Measurements from ENCODE around the gene EPAS1. TPM values are rescaled to one million over a fixed set of nuclear protein-coding genes. Genes with fewer than 3 reads are reported as not detected.

EPAS1 gene
- total RNA-seq, 1 experiment from 2014 or later, result 8.5 TPM

DNA sequence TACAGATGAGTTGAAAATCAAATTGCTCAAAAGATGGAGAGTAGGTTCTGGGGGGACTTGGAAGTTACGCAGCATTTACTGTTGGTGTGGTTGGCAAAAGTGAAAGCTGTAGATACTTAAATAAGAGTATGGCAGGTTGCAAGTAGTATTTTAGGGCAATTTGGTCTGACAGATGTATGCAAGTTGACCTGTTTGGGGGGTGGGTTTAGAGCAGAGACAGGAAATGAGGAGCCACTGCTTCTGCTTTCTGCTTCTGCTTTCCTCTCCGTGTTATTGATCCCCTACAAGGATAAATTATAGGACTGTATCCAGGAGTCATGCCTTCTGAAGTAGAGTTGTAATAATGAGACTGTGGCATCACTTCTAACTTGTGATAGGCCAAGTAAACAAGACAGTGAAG lies 71.2 kb downstream of the EPAS1 start:
- ChIA-PET CTCF (interaction anchor here (4.3 kb wide), 1 partner anchor 306 kb away, joined by 41 read pairs; no protein-coding TSS in a partner anchor), POLR2A (no interaction called here)
- Mint-ChIP-seq H3K4me3 (no peak overlapping the region), H3K27me3 (ENCODE audit: low read depth) (no peaks in the 10 kb centered on the region; the same call in 1 of the 2 replicates), H3K27ac (no peak overlapping the region), H3K9me3 (peaks cover 11% of the 10 kb centered on the region), H3K4me1 (no peaks in the 10 kb centered on the region), H3K36me3 (peaks cover 6% of the 10 kb centered on the region; the same call in 1 of the 2 replicates)
- TF ChIP-seq, protein P1, sequence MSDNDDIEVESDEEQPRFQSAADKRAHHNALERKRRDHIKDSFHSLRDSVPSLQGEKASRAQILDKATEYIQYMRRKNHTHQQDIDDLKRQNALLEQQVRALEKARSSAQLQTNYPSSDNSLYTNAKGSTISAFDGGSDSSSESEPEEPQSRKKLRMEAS (CRISPR knock-in tag; IDR thresholded peaks at IDR 0.05), result no peak
- no peak for TF ChIP-seq OVOL2 (CRISPR knock-in tag; IDR thresholded peaks at IDR 0.05; ENCODE audit: borderline replicate concordance)
- no peak for TF ChIP-seq ZNF671 (CRISPR knock-in tag; IDR thresholded peaks at IDR 0.05)
- TF ChIP-seq TEAD4 (CRISPR knock-in tag; IDR thresholded peaks at IDR 0.05), result no peak
- TF ChIP-seq, protein P2, sequence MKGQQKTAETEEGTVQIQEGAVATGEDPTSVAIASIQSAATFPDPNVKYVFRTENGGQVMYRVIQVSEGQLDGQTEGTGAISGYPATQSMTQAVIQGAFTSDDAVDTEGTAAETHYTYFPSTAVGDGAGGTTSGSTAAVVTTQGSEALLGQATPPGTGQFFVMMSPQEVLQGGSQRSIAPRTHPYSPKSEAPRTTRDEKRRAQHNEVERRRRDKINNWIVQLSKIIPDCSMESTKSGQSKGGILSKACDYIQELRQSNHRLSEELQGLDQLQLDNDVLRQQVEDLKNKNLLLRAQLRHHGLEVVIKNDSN (CRISPR knock-in tag; IDR thresholded peaks at IDR 0.05), result no peak
- TF ChIP-seq, protein P3, sequence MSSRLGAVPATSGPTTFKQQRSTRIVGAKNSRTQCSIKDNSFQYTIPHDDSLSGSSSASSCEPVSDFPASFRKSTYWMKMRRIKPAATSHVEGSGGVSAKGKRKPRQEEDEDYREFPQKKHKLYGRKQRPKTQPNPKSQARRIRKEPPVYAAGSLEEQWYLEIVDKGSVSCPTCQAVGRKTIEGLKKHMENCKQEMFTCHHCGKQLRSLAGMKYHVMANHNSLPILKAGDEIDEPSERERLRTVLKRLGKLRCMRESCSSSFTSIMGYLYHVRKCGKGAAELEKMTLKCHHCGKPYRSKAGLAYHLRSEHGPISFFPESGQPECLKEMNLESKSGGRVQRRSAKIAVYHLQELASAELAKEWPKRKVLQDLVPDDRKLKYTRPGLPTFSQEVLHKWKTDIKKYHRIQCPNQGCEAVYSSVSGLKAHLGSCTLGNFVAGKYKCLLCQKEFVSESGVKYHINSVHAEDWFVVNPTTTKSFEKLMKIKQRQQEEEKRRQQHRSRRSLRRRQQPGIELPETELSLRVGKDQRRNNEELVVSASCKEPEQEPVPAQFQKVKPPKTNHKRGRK (CRISPR knock-in tag; IDR thresholded peaks at IDR 0.05; ENCODE audit: borderline replicate concordance), result no peak
- TF ChIP-seq, protein P4, sequence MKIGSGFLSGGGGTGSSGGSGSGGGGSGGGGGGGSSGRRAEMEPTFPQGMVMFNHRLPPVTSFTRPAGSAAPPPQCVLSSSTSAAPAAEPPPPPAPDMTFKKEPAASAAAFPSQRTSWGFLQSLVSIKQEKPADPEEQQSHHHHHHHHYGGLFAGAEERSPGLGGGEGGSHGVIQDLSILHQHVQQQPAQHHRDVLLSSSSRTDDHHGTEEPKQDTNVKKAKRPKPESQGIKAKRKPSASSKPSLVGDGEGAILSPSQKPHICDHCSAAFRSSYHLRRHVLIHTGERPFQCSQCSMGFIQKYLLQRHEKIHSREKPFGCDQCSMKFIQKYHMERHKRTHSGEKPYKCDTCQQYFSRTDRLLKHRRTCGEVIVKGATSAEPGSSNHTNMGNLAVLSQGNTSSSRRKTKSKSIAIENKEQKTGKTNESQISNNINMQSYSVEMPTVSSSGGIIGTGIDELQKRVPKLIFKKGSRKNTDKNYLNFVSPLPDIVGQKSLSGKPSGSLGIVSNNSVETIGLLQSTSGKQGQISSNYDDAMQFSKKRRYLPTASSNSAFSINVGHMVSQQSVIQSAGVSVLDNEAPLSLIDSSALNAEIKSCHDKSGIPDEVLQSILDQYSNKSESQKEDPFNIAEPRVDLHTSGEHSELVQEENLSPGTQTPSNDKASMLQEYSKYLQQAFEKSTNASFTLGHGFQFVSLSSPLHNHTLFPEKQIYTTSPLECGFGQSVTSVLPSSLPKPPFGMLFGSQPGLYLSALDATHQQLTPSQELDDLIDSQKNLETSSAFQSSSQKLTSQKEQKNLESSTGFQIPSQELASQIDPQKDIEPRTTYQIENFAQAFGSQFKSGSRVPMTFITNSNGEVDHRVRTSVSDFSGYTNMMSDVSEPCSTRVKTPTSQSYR (CRISPR knock-in tag; IDR thresholded peaks at IDR 0.05), result no peak
- TF ChIP-seq, protein P5, sequence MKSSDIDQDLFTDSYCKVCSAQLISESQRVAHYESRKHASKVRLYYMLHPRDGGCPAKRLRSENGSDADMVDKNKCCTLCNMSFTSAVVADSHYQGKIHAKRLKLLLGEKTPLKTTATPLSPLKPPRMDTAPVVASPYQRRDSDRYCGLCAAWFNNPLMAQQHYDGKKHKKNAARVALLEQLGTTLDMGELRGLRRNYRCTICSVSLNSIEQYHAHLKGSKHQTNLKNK (CRISPR knock-in tag; IDR thresholded peaks at IDR 0.05), result no peak
- no peak for TF ChIP-seq HMGA2 (CRISPR knock-in tag; IDR thresholded peaks at IDR 0.05)
- no peak for TF ChIP-seq EMX1 (CRISPR knock-in tag; IDR thresholded peaks at IDR 0.05)
- TF ChIP-seq, protein P6, sequence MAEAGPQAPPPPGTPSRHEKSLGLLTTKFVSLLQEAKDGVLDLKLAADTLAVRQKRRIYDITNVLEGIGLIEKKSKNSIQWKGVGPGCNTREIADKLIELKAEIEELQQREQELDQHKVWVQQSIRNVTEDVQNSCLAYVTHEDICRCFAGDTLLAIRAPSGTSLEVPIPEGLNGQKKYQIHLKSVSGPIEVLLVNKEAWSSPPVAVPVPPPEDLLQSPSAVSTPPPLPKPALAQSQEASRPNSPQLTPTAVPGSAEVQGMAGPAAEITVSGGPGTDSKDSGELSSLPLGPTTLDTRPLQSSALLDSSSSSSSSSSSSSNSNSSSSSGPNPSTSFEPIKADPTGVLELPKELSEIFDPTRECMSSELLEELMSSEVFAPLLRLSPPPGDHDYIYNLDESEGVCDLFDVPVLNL (CRISPR knock-in tag; IDR thresholded peaks at IDR 0.05; ENCODE audit: borderline replicate concordance, low read depth), result no peak
- no peak for TF ChIP-seq ZNF396 (CRISPR knock-in tag; IDR thresholded peaks at IDR 0.05; ENCODE audit: borderline replicate concordance)
- TF ChIP-seq RORB (CRISPR knock-in tag; IDR thresholded peaks at IDR 0.05), result no peak
- TF ChIP-seq, protein P7, sequence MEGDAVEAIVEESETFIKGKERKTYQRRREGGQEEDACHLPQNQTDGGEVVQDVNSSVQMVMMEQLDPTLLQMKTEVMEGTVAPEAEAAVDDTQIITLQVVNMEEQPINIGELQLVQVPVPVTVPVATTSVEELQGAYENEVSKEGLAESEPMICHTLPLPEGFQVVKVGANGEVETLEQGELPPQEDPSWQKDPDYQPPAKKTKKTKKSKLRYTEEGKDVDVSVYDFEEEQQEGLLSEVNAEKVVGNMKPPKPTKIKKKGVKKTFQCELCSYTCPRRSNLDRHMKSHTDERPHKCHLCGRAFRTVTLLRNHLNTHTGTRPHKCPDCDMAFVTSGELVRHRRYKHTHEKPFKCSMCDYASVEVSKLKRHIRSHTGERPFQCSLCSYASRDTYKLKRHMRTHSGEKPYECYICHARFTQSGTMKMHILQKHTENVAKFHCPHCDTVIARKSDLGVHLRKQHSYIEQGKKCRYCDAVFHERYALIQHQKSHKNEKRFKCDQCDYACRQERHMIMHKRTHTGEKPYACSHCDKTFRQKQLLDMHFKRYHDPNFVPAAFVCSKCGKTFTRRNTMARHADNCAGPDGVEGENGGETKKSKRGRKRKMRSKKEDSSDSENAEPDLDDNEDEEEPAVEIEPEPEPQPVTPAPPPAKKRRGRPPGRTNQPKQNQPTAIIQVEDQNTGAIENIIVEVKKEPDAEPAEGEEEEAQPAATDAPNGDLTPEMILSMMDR (IDR thresholded peaks at IDR 0.05), result no peak
- TF ChIP-seq, protein P8, sequence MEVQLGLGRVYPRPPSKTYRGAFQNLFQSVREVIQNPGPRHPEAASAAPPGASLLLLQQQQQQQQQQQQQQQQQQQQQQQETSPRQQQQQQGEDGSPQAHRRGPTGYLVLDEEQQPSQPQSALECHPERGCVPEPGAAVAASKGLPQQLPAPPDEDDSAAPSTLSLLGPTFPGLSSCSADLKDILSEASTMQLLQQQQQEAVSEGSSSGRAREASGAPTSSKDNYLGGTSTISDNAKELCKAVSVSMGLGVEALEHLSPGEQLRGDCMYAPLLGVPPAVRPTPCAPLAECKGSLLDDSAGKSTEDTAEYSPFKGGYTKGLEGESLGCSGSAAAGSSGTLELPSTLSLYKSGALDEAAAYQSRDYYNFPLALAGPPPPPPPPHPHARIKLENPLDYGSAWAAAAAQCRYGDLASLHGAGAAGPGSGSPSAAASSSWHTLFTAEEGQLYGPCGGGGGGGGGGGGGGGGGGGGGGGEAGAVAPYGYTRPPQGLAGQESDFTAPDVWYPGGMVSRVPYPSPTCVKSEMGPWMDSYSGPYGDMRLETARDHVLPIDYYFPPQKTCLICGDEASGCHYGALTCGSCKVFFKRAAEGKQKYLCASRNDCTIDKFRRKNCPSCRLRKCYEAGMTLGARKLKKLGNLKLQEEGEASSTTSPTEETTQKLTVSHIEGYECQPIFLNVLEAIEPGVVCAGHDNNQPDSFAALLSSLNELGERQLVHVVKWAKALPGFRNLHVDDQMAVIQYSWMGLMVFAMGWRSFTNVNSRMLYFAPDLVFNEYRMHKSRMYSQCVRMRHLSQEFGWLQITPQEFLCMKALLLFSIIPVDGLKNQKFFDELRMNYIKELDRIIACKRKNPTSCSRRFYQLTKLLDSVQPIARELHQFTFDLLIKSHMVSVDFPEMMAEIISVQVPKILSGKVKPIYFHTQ (CRISPR knock-in tag; IDR thresholded peaks at IDR 0.05), result no peak
- TF ChIP-seq, protein P9, sequence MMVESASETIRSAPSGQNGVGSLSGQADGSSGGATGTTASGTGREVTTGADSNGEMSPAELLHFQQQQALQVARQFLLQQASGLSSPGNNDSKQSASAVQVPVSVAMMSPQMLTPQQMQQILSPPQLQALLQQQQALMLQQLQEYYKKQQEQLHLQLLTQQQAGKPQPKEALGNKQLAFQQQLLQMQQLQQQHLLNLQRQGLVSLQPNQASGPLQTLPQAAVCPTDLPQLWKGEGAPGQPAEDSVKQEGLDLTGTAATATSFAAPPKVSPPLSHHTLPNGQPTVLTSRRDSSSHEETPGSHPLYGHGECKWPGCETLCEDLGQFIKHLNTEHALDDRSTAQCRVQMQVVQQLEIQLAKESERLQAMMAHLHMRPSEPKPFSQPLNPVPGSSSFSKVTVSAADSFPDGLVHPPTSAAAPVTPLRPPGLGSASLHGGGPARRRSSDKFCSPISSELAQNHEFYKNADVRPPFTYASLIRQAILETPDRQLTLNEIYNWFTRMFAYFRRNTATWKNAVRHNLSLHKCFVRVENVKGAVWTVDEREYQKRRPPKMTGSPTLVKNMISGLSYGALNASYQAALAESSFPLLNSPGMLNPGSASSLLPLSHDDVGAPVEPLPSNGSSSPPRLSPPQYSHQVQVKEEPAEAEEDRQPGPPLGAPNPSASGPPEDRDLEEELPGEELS (CRISPR knock-in tag; IDR thresholded peaks at IDR 0.05), result no peak
- TF ChIP-seq, protein P10, sequence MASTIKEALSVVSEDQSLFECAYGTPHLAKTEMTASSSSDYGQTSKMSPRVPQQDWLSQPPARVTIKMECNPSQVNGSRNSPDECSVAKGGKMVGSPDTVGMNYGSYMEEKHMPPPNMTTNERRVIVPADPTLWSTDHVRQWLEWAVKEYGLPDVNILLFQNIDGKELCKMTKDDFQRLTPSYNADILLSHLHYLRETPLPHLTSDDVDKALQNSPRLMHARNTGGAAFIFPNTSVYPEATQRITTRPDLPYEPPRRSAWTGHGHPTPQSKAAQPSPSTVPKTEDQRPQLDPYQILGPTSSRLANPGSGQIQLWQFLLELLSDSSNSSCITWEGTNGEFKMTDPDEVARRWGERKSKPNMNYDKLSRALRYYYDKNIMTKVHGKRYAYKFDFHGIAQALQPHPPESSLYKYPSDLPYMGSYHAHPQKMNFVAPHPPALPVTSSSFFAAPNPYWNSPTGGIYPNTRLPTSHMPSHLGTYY (CRISPR knock-in tag; IDR thresholded peaks at IDR 0.05), result no peak
- ATAC-seq (no peak), DNase-seq (ENCODE audit: low spot score) (no peak)

All from WTC11 (cell line).